HS-5 (cell line): ENCODE data around the gene DRICH1.
"Not testable (repeated sequence)": the region's sequence is repeated elsewhere in the genome, so short reads cannot be mapped to it uniquely, and the experiment has no call there.

ENCODE experiments used
- DNase-seq: peaks from one replicate; pipeline ENCODE4 v3.0.0-alpha.2; 2012; ENCODE audit warnings: low read depth

Gene DRICH1

GRCh38 chr22:23598805-23599518, 33.2 kb downstream of the DRICH1 start:
- DNase-seq, result no peak

- DNase-seq, result not testable (repeated sequence)
Measured at GRCh38 chr22:23597576-23598268, 34.4 kb downstream of the DRICH1 start.

DNA sequence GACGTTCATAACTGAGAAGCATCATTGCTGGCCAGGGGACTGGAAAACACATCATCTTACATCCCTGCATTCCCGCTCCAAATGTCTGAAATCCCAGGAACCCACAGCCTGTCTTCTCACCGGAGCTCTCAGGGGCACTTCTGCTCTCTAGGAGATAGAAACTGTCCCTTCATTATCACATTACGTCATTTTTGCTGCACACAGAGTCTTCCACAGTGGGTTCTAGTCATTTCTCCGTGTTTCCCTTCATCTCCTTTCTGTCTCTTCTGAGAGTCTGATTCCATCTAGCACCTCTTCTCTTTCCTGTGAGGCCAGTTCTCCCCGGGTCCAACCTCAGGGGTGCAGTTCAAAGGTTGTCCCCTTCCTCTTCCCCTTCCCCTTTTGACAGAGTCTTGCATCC, 36.2 kb downstream of the DRICH1 start:
- not testable (repeated sequence) for DNase-seq

DNA sequence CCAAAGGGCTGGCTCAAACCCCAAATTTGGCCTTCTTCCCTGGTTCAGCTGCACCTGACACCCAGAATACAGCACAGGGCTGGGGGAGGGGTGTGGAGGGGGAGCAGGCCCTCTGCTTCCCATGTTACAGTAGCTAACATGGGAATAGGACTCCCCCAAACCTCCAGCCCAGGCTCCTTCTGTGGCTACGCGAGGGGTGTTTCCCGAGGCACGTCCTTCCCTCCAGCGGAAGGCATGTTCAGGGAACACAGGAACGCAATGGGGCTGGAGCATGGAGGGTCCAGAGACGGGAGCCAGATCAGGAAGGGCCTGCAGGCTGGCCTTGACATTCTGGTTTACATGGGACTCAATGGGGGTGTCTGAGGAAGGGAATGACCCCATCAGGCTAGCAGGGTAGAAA, 40.3 kb downstream of the DRICH1 start:
- DNase-seq, result no peak

DNA sequence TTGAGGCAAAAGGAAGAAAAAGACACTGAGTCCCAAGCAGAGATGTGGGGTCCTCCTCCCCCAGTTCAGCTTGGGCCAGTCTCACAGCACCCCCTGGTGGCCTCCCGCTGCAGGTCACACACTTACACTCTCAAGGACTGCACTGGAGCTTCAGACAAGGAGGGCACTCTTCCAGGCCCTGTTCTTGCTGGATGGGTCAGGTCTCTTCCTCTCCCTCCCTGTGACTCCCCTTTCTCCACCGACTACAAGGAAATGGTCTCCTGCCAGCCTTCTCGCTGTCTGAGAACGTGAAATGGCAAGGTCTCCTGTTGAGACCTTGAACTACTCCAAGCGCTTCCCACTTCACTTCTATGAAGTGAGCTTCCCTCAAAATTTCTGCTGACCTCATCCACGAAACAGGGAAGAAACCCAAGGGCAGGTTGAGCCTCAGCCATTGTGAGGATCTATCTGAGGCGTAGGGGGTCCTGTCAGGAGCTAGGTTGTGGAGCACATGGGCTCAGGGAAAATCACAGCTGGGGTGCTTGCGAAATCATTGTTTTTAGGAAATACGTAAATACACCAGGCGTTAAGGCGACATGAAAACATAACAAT, 40.8 kb downstream of the DRICH1 start:
- peak; percentile 2 for DNase-seq

GRCh38 chr22:23583836-23584235, 48.3 kb downstream of the DRICH1 start:
- no peak for DNase-seq

DNA sequence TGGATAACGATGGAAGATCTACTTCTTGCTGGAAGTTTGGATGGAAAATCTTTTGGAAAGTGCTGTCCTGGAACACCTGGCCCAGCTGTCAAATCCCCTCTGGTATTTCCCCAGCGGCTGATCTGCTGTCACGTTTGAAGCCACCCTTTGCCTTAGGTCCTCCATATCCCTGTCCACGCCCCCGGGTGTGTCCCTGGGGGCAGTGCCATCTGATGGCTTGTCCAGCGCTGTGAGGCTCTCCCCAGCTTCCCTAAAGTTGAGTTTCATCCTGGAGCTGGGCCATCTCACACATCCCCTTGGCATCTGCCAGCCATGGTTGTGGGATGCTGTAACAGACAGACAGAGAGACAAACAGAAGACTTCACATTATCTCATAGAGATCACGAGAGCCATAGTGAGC, 49.0 kb downstream of the DRICH1 start:
- no peak for DNase-seq

DNA sequence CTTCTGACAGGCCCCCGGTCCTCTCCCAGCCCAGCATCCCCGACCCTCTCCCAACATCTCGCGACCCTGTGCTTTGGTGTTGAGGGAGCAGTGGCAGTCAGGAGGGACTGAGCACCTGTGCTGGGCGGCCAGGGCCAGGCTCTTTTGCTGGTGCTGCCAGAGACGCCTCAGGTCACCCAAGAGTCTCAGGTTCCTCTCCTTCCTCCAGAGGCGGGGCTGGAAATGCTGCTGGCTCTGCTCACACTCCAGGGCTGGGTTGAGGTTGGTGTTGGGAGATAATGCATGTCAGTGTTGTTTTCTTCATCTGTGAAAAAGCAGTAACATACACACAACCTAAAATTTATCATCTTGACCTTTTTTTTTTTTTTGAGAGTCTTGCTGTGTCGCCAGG, 50.9 kb downstream of the DRICH1 start:
- no peak for DNase-seq

DNA sequence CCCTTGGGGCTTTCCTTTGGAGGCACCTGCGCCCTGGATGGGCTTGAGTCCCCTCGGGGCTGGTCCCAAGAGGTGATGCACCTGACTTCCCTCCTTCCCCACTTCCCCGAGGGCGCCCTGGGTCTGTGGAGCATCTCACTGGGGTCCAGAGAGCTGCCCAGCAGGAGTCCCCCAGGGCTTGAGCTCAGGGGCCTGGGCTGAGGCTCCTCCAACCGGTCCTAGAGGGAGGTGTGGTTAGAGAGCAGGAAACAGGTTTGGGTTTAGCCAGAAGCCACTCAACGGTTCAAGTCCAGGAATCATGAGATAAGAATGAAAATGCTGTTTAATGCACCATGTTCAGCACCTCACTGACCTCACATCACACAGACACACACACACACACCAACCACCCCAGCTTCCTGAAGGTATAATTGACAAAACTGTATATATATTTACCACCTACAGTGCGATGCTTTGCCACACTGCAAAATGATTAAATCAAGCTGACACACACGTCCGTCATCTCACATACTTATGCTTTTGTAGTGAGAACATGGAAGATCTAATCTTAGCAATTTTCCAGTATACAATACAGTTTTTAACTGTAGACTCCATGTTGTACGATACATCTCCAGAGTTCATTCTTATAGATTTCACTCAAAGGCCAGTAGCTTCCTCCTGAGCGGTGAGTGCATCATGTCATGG, 51.4 kb downstream of the DRICH1 start:
- no peak for DNase-seq

DNA sequence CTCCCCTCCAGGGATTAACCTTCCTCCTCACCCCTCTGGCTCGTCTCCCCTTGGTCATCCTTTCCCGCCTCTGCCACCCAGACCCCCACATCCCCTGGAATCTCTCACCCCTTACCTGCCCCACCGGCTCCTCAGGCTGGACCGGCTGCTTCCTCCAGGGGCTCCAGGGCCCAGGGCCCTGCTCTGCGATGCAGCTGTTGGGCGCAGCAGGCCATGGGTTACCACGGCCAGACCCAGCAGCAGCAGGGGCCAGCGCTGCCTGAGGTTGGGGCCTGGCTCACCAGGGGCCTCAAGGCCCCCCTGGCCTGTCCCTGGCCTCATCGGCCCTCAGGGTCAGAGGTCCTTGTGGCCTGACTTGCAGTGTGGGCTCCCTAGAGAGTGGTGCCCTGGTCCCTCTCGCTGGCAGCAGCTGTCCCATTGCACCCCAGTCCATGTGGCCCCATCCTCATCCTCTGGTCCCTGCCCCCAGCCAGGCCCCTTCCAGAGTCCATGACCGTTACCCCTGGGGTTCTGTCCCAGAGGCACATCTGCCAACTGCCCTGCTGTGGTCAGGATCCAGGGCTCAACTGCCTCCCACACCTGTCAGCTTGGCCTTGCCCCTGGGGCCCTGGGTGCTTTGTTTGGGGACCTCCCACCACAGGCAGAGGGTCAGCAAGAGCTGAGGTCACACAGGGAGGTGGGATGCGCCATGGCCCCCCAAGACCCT, 52.1 kb downstream of the DRICH1 start, which contains the start of gene IGLL1:
Gene IGLL1, minus strand, starts transcription at position 421 of the 706 bp plus-strand sequence. Its CDS starts 100 bp downstream, at position 321.
- DNase-seq, result no peak

- no peak for DNase-seq
Measured at GRCh38 chr22:23579280-23579679, 52.8 kb downstream of the DRICH1 start.

GRCh38 chr22:23578306-23578705, 53.8 kb downstream of the DRICH1 start:
- DNase-seq, result no peak

GRCh38 chr22:23576681-23577080, 55.4 kb downstream of the DRICH1 start:
- DNase-seq, result no peak

DNA sequence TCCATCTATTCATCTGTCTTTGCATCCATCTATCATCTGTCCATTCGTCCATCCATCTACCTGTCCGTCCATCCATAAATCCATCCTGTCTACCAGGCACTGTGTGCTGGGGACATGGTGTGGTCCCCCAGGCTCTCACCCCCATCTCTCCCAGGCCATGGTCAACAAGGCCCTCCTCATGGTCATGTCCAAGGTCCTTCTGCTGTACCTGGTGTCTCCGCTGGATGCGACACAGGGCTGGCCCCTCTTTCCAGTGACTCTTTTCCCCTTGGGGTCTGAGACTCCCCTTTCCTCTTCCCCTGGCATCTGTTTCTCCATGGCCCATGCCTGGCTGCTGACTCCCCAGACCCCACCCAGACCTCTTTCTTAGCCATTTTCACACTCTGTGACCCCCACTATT, 56.5 kb downstream of the DRICH1 start:
- no peak for DNase-seq

GRCh38 chr22:23574877-23575276, 57.2 kb downstream of the DRICH1 start:
- no peak for DNase-seq

DNA sequence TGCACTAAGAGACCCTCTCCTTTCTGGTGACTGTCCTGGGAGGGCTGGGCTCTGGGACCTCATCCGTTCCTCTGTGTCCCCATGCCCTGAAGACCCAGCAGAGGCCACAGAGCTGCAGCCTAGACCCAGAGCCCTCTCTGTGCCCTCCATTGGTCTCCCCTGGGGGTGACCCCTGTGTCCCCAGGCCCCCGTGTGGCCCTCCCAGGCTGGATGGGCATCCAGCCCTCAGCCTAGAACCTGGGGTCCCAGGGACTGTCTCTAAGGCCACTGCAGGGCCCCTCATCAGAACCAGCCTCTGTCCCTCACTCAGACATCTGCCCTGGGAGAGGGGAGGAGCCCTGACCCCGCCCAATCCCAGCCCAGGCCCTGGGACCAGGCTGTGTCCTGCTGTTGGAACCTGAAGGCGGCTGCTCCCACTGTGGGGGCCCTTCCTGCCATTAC, 57.7 kb downstream of the DRICH1 start:
- DNase-seq, result no peak

- DNase-seq, result not testable (repeated sequence)
Measured at GRCh38 chr22:23573701-23574235, 58.4 kb downstream of the DRICH1 start.

DNA sequence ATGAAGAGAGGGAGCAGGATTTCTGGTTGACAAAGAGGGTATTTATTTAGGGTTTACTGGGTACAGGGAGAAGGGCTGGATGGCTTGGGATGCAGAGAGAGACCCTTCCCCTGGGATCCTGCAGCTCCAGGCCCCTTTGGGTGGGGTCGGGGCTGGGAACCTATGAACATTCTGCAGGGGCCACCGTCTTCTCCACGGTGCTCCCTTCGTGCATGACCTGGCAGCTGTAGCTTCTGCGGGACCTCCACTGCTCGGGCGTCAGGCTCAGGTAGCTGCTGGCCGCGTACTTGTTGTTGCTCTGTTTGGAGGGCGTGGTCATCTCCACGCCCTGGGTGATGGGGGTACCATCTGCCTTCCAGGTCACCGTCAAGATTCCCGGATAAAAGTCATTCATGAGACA, 59.0 kb downstream of the DRICH1 start:
- DNase-seq, result not testable (repeated sequence)

DNA sequence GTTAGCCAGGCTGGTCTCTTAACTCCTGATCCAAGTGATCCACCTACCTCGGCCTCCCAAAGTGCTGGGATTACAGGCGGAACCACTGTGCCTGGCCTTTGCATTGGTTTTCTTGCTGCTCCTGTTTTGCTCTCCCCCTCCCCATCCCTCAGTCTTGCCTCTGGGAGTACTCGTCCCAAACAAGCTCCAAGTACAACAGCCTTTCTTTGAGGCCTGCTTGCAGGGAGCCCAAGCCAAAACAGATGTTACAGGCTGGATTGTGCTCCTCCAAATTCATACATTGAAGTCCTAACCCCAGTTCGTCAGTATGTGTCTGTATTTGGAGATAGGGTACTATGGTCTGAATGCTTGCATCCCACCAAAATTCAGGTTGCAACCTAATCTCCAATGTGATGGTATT, 60.6 kb downstream of the DRICH1 start:
- no peak for DNase-seq

DNA sequence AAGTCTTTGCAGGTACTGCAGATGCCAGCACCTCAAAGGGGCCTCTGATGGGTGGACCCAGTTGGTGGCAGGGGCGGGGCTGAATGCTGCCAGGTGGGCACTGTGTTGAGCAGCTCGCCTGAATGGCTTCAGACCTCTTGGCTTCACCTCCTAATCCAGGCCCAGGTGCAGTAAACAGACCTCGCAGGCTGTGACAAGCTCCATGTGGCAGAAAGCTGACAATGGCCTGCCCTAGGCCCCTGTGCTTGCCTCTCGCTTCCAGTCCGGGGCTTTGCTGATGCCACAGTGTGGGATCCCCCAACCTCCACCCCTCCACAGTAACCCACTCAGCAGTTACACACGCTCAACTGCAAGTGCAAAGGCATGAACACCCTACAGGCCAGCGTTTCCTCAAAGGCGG, 61.4 kb downstream of the DRICH1 start:
- DNase-seq, result no peak

- no peak for DNase-seq
Measured at GRCh38 chr22:23569716-23570115, 62.4 kb downstream of the DRICH1 start.

- no peak for DNase-seq
Measured at GRCh38 chr22:23569291-23569690, 62.8 kb downstream of the DRICH1 start.
